Renal pelvis (tissue), 4 donors: ENCODE results near the gene SLC16A12. TPM values are rescaled to one million over a fixed set of nuclear protein-coding genes. Genes with fewer than 3 reads are reported as not detected.
A peak's percentile ranks its signal among the peaks of the same experiment; 100 is the strongest.
"Not testable (repeated sequence)": the region's sequence is repeated elsewhere in the genome, so short reads cannot be mapped to it uniquely, and the experiment has no call there.

Experiments used
- DNase-seq: peaks from one replicate; pipeline ENCODE4 v3.0.0-alpha.2; 2013
- polyA plus RNA-seq, 3 donors: library from polyadenylated mRNA; unstranded; fragments of 120-200 nt; gene quantifications; one replicate each; pipeline ENCODE4 v1.2.1, GENCODE V29; 2013; ENCODE audit not compliant: insufficient read length in 3 of 3

SLC16A12 gene
- polyA plus RNA-seq, 3 donors: 18.7 to 32.1 (median 29.7) TPM

DNA sequence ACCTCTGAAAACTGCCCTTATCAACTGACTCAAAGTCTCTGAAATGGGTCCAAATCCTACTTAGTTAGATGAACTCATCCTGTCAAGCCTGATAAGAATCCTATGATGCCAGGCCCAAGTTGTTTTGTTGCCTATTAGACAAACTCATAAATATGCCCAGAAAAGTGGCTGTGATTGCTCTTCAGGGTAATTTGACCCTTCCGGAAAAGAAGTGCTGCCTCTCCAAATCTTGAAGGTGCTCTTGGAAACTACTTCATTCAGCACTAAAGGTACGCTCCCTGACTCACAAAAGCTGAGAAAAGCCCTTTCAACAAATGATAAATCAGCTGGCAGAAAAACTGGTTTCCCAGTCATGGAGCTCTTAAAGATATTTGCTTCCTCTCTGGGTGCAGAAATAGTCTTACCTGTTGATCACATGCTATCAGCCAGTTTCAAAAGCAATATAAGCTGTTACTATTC is 114.3 kb downstream of the SLC16A12 start:
- DNase-seq: no peak

DNA sequence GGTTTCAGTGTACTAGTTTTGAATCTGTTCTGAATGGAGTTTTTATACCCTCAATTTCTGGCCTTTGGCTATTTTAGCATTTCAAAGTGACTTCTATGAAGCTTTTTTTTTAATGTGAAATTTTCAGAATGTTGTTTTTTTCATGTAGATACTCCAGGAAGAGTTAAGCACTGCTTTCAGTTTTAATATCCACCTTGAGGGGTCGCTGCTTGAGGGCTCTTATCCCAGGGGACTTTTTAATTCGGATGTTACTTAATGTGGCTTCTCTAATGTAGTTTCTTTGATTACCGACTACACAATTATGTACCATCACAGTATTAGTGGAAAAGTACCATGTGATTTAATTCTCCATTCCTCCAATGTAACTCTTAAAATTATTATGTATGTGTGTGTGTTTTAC is 115.8 kb downstream of the SLC16A12 start:
- DNase-seq: no peak

DNA sequence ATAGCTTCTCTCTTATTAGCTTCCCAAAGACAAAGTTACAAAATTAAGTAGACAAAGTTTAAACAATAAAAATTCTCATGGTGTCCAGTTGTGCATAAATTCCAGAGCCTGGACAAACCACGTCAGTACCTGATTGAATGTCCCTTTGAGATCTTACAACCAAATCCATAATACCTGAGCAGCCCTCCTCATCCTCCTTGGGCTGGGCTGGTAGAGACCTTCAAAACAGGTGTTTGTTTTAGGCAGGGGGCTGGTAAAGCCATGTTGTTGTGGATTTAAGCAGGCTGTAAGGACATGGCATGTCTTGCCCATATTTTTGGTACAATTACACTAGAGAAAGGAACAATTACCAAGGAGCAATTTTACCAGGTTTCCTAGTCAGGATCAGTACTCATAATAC is 118.9 kb downstream of the SLC16A12 start:
- DNase-seq: no peak

DNA sequence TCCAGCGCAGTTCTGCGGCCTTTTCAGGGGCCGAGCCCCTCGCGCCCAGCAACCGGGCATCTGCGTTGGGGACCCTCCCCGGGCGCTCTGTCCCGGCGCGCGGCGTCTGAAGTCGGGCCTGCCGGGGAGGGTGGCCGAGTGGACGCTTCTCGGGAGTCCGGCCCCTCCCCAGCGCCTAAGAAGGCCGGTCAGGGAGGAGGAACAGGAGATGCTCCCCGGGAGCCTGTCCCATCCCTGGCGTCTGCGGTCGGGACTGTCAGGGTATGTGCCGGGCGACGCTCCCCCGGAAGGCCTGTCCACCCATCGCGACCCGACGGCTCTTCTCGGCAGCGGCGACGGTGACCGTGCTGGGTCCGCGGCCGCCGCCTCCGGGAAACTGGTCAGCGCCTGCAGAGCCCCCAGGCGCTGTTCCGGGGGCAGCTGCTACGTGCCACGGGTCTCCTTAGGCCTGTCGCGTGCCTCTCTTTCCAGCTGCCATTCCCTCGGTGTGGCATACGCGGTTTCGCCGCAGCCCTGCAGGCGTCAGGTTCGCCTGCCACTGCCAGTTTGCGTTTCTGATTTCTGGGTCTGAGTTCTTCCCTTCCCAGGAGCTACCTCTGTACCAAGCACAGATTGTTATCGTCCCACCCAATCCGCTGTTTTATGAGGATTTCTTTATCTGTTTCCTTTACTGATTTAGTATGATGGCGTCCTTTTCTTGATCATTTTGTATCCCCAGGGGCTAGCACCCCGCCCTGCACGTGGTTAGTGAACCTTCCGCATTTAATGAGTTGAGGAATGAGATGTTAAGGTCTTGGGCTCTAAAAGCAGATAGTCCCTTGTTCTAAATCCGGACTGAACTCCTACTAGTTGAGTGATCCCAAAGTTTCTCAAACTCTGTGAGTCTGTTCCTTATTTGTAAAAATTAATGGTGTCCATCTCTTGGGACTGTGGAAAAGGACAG is 120.2 kb downstream of the SLC16A12 start:
- DNase-seq: peak; percentile 48

DNA sequence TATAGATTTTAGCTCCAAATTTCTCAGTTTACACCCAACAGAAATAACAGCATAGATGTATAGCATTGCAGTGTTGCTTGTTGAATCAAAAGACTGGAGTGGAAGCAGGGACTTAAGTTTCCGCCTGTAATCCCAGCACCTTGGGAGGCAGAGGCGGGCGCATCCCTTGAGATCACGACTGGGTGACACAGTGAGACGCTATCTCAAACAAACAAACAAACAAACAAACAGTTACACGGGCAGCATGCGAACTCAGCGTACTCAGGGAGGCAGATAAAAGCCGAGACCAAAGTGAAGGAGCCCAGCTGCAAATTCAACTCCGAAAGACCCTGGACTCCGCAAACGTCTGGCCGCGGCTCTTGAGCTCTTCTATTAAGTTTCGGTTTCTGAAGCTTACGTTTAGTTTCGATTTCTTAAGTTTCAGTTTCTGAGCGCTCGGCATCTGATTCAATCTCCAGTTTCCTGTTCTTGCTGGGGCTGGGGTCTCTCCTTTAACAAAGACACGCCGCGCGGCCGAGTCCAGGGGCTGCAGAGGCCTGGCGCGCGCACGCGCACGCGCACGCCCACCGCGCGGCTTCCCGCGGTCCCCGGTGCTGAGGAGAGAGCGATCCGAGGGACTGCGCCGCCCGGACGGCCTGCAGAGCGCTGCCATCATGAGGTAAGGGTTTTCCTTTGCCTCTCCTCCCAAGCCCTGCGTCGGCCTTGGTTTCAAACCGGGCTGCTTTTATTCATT is 121.1 kb downstream of the SLC16A12 start, which contains the start of gene IFIT5:
Gene IFIT5 (plus strand): TSS at position 423 of the 733 bp plus-strand sequence. CDS start 231 bp downstream, at position 654.
- peak; percentile 87 for DNase-seq

DNA sequence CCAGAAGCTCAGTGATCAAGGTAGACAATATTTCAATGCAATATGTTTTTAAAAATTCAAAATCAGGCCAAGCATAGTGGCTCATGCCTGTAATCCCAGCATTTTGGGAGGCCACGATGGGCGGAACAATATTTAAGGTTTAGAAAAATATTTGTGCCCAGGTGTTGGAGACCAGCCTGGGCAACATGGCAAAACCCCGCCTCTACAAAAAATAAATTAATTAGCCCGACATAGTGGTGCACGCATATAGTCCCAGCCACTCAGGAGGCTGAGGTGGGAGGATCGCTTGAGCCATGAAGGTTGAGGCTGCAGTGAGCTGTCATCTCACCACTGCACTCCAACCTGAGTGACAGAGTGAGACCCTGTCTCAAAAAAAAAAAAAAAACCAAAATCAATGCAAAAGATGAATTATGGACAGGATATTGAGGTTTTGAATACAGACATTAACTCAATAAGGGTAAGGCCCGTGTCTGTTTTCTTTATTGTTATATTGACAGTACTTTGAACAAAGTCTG is 121.9 kb downstream of the SLC16A12 start:
- no peak for DNase-seq

DNA sequence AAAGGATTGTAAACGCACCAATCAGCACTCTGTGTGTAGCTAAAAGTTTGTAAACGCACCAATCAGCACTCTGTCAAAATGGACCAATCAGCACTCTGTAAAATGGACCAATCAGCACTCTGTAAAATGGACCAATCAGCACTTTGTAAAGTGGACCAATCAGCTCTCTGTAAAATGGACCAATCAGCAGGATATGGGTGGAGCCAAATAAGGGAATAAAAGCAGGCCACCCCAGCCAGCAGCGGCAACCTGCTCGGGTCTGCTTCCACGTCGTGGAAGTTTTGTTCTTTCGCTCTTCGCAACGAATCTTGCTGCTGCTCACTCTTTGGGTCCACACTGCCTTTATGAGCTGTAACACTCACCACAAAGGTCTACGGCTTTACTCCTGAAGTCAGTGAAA is 123.1 kb downstream of the SLC16A12 start:
- DNase-seq: not testable (repeated sequence)

DNA sequence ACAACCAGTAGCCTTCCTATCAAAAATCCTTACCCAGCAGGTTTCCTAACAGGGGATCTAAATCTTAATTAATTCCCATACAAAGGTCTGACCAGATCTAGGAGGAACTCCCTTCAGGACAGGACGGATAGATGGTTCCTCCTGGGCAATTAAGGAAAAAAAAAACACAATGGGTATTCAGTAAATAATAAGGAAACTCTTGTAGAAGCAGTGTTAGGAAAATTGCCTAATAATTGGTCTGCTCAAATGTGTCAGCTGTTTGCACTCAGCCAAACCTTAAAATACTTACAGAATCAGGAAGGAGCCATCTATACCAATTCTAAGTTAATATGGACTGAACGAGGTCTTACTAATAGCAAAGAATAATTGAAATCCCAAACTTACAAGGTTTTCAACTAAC is 124.3 kb downstream of the SLC16A12 start:
- DNase-seq: not testable (repeated sequence)

DNA sequence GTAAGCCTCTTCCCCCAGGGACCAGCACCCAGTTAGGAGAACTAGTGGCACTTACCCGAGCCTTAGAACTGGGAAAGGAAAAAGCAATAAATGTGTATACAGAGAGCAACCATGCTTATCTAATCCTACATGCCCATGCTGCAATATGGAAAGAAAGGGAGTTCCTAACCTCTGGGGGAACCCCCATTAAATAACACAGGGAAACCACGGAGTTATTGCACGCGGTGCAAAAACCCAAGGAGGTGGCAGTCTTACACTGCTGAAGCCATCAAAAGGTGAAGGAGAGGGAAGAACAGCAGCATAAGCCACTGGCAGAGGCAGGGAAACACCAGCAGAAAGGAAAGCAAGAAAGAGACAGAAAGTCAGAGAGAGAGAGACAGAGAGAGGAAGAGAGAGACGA is 124.8 kb downstream of the SLC16A12 start:
- not testable (repeated sequence) for DNase-seq

DNA sequence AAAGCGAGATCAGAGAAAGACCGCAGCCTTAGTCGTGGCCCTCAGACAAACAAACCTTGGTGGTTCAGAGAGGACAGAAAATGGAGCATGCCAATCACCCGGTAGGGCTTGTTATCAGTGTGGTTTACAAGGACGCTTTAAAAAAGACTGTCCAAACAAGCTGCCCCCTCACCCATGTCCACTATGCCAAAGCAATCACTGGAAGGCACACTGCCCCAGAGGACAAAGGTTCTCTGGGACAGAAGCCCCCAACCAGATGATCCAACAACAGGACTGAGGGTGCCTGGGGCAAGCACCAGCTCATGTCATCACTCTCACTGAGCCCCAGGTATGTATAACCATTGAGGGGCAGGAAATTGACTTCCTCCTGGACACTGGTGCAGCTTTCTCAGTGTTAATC is 126.1 kb downstream of the SLC16A12 start:
- not testable (repeated sequence) for DNase-seq

DNA sequence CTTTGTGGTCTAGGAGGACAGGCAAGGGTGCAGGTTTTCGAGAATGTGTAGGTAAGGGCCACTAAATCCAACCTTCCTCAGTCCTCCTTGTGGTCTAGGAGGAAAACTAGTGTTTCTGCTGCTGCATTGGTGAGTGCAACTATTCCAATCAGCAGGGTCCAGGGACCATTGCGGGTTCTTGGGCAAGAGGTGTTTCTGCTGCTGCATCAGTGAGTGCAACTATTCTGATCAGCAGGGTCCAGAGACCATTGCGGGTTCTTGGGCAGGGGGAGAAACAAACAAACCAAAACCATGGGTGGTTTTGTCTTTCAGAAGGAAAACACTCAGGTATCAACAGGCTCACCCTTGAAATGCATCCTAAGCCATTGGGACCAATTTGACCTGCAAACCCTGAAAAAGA is 127.6 kb downstream of the SLC16A12 start:
- DNase-seq: not testable (repeated sequence)

DNA sequence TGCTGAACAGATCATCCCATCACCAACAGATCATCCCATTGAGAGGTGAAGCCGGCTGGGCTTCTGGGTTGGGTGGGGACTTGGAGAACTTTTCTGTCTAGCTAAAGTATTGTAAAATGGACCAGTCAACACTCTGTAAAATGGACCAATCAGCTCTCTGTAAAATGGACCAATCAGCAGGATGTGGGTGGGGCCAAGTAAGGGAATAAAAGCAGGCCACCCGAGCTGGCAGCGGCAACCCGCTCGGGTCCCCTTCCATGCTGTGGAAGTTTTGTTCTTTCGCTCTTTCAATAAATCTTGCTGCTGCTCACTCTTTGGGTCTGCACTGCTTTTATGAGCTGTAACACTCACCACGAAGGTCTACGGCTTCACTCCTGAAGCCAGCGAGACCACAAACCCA is 129.2 kb downstream of the SLC16A12 start:
- DNase-seq: not testable (repeated sequence)

DNA sequence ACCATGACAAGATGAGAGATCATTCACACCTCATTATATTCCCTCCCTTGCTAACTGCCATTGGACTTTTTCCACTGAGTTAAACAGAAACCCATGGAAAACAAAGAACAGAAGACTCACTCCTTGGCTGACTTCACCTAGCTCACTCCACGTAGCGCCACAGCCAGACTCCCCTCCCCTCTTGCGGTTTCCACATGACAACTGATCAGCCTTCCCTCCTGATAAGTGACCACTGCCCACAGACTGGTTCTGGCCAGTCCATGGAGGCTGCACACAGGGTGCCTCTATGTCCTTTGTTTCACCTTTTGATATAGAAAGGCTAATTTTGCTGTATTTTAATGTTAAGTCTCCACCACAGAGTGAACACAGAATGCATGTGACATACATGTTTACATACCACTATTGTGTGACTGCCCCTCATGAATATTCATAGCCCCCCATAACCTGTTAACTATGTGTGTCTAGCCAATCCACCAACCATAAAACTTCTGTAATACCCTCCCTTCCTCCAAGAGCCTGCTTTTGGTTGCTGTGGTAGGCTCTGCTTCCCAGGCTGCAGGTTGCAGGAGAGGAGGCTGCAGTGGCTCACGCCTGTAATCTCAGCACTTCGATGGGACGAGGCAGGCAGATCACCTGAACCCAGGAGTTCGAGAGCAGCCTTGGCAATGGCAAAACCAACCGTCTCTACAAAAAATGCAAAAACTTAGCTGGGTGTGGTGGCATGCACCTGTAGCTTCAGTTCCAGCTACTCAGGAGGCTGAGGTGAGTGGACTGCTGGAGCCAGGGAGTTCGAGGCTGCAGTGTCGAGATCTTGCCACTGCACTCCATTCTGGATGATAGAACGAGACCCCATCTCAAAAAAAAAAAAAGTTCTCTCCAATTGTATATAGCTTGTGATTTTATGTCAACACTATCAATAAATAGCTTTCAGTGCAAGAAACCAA is 131.0 kb downstream of the SLC16A12 start:
- no peak for DNase-seq

DNA sequence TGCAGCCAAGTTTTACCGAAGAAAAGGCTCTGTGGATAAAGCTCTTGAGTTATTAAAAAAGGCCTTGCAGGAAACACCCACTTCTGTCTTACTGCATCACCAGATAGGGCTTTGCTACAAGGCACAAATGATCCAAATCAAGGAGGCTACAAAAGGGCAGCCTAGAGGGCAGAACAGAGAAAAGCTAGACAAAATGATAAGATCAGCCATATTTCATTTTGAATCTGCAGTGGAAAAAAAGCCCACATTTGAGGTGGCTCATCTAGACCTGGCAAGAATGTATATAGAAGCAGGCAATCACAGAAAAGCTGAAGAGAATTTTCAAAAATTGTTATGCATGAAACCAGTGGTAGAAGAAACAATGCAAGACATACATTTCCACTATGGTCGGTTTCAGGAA is 132.4 kb downstream of the SLC16A12 start:
- DNase-seq: no peak

DNA sequence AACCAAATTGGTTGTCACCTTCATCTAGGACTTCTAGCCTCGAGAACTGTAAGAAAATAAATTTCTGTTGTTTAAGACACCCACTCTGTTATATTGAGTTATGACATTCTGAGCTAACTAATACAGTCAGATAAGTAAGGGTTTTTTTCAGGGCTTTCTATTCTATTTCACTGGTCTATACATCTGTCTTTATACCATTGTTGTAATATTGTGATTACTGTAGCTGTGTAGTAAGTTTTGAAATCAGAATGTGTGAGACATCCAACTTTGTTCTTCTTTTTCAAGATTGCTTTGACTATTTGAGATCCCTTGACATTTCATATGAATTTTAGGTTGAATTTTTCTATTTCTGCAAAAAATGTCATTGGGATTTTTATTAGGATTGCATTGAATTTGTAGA is 135.4 kb downstream of the SLC16A12 start:
- DNase-seq: no peak

DNA sequence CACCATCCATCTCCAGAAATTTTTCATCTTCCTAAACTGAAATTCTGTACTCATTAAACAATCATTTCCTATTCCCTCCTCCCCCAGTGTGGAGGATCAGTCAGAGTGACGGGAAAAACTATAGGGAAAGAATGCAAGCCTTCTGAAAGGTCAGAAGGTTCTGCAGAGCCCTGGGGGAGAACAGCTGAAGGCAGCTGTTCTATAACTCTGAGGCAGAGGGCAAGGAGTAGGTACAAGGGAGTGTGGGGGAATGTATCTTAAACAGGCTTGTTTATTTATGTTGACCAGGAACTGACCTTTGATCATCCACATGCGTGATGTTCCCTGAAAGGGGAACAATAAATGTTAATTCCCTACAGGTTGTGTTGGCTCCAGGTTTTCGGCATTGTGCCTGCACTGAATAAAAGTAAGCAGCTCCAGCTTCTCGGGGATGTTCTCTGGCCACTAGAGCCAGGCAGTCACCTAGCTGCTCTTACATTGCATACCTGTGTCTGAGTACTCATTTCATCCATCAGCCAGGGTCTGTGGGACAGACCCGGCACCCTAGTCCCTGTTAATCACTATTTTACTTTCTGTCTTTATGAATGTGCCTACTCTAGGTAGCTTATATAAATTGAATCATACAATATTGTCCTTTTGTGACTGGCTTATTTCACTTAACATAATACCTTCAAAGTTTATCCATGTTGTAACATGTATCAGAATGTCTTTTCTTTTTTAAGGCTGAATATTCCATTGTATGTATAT is 137.2 kb downstream of the SLC16A12 start:
- DNase-seq: no peak

DNA sequence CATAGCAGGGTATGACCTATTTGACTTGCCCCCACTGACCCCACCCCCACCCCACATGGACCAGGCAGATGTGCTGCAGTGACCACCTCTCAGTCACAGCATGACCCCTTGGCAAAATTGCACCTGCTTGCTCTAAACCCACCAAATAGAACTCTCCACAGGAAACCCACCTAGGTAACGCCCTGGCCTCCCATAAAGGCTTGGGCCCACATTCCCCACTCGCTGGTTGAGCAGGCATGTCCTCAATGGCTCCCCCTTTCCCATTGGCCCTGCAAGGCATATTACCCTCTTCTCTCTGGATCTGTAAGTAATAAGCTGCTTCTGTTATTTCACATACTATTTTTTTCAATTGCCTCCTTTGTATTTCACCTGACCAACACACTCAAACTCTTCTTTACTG is 140.3 kb downstream of the SLC16A12 start:
- no peak for DNase-seq

DNA sequence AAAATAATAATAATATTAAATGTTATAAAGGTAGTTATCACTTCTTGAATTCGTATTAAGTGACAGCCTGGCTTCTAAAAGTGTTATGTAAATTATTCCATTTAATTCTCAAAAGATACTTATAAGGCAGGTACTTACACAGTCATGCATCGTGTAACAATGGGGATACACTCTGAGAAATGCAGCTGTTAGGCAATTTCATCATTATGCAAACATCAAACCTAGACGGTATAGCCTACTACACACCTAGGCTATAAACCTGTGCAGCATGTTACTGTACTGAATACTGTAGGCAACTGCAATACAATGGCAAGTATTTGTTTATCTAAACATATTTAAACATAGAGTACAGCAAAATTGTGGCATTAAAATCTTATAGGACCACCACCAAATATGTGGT is 141.5 kb downstream of the SLC16A12 start:
- DNase-seq: no peak

DNA sequence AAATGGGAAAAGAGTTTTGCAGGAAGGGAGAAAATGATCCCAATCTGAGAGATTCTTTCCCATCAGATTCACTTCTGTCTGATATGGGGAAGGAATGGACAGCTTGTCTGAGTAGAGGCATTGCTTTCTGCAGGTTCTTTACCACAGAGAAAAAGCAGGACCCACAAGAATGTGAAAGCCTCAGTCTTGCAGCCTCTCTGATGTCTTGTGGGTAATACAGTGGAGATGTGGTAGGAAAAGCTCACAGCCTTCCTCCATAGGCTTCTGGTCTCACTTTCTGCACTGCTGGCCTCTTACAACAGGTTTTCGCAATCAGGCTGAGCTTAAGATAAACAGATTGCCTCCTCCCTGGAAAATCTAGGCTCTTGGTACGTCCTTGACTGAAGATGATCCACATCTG is 142.4 kb downstream of the SLC16A12 start:
- DNase-seq: no peak

DNA sequence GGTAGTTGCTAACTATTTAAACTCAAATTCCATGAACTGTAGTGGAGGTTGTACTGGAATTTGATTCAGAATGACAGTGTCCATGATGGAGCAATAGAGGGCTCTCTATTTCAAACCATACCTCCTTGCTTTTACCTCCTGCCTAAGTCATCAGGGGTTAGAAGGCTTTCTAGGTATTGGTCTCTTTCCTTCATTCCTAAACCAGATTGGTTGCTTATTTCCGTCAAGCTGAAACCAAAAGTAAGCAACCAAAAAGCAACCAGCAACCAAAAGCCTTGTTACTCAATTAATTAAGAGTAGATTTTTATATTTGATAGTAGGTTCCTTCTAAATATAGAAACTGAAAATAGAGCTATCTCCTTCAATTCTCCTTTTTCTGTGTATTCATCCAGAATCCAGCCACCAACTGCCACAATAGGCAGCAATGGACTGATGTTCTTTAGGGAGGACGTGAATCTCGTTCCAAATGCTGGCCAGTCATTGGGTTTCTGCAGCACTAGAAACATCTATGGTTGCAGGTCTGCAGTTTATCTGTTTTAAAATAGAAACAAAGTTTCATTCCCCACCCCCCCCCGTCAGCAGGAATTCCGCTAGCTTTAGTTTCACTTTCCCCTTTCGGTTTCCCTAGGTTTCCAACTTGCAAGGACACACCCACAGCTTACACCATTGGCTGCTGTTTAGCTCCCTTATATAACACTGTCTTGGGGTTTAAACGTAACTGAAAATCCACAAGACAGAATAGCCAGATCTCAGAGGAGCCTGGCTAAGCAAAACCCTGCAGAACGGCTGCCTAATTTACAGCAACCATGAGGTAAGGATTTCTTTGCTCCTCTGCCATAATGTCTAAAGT is 143.3 kb downstream of the SLC16A12 start, which contains the start of gene IFIT1:
Gene IFIT1 (plus strand): TSS at position 717 of the 850 bp plus-strand sequence. CDS start 90 bp downstream, at position 807.
- DNase-seq: peak; percentile 91
